HG03571 (cell line): ENCODE results near the gene KCNK2.

Experiments used
- ATAC-seq: cut with Tn5 transposase; IDR thresholded peaks from one replicate; pipeline ENCODE4 v1.9.1; 2021; ENCODE audit not compliant: unreplicated experiment

Gene KCNK2

GRCh38 chr1:215082532-215083382 lies at the start of gene KCNK2:
TSS of gene KCNK2 (plus strand) at chr1:215082737. CDS start at chr1:215083386, 649 bp downstream.
- no peak for ATAC-seq

GRCh38 chr1:215032911-215033526 lies 49.5 kb upstream of the KCNK2 start:
- ATAC-seq: no peak

- no peak for ATAC-seq
Measured at GRCh38 chr1:215040190-215040589, 42.3 kb upstream of the KCNK2 start.

- no peak for ATAC-seq
Measured at GRCh38 chr1:215043401-215043800, 39.1 kb upstream of the KCNK2 start.

- ATAC-seq: no peak
Measured at GRCh38 chr1:215044151-215044550, 38.4 kb upstream of the KCNK2 start.

DNA sequence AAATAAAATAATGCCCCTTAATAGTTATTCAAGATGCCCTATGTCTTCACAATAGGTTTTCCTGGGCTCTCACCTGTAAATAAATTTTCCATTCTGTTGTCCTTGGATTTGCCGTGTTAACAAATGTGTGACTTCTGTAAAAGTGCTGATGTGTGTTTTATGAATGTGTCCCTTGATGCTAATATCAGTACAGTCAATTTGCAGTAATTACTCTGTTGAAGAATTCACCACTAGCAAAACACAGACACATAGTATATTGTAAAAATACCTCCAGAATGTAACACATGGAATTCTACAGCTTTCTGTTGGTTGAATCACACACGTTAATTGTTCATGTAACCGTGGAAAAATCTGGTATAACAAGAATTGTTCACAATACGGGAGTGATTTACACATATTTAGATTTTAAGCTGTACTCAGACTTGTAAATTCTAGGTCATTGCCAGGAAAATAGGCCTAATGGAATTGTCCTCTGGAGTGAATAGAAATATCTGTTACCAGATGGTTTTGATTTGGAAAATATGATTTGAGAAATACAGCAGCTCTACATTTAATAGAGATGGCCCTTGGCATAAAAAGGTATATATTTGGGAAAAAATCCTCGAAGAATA lies 36.7 kb upstream of the KCNK2 start:
- no peak for ATAC-seq

DNA sequence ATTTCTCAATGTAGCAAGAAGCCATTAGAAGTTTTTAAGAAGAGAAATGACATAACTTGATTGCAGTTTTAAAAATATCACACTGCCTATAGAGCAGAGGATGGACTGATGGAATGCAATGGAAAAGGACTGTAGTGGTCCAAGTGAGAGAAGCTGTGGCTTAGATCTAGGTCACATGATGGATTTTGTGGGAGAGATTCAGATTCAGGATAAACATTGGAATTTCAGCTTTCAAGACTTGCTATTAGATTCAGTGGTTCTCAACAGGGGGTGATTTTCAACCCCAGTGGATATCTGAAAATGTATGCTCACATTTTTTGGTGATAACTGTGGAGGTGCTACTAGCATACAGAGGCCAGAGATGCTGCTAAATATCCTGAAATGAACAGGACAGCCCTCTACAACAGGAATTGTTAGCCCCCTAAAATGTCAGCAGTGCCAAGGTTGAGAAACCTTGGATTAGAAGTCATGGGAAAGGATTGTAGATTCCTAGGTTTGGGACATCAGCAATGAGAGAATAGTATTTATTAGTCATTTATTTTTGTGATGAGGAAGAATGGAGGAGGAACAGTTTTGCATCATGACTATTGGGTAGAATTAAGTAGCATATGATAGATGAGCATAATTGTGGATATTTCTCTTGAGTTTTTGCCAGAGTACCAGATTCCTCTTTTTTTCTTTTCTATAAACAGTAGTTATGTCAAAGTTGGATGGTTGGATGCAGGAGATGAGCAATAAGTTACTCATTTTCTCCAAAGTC lies 30.1 kb upstream of the KCNK2 start:
- no peak for ATAC-seq

- no peak for ATAC-seq
Measured at GRCh38 chr1:215054266-215054665, 28.3 kb upstream of the KCNK2 start.

DNA sequence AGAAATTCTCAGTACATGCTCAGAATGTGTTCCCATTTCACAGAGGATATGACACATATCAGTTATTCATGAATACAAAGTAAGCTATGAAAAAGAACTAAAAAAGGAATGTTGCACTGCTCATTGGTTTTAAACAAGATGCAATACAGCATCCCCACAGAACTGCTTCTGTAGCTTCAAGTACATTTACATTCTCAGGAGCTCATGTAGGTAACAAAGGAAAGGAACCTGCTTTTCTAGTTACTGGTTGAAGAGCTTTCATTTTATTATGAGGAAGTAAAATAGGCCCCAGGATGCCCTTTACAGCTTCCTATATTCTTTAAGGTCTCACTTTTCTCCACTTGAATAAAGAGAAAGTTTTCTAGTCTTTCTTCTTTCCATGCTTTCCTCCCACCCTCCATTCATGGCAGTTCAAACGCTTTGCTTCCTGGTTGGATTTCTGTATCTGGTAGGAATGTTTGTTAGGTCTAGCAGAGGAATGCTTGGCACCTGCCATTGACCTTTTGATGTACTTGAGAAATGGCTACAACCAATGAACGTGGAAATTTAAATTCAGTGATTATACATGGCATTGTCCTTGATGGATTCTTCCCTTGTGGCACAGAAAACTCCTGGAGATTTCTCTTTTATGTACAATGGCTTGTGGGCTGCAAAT lies 27.1 kb upstream of the KCNK2 start:
- ATAC-seq: no peak

GRCh38 chr1:215056584-215056983 lies 26.0 kb upstream of the KCNK2 start:
- no peak for ATAC-seq

DNA sequence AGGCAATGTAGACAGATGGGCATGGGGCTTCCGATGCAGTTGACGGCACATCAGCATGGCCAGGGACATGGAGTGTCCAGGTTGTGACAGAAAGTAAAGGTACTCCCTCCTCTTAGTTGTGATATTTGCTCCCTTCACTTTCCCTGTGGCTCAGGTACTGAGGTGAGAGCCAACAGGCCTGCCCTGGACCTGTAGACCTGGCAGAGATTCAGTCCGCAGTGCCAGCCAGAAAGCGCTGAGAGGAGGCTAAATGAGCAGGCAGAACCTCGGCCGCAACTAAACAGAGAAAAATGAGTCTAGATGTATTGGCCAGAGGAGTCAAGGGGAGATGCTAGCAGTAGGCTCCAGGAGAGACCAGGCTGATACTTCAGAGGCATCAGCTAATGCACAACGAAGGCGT lies 22.6 kb upstream of the KCNK2 start:
- no peak for ATAC-seq

GRCh38 chr1:215064327-215064726 lies 18.2 kb upstream of the KCNK2 start:
- no peak for ATAC-seq

DNA sequence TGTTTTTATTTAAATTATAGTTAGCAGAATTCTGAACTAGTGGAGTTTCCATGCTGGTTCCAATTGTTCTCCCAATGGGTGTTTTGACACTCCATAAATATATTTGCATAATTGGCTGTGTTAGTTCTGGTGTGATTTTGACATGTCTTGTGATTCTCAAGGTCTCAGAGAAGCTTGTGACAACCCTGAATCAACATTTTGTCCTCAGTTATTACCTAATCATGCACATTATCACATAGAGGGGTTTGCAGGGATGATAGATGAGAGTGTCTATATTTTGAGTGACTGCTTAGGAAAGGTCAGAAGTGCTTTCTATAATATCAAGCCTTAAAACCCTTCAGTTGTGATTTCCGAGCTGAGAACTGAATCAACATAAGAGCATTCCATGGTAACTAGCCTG lies 11.5 kb upstream of the KCNK2 start:
- no peak for ATAC-seq

GRCh38 chr1:215076322-215076721 lies 6.2 kb upstream of the KCNK2 start:
- no peak for ATAC-seq

GRCh38 chr1:215079456-215079855 lies 3.1 kb upstream of the KCNK2 start:
- ATAC-seq: no peak

- no peak for ATAC-seq
Measured at GRCh38 chr1:215081661-215082531, 641 bp upstream of the KCNK2 start.

DNA sequence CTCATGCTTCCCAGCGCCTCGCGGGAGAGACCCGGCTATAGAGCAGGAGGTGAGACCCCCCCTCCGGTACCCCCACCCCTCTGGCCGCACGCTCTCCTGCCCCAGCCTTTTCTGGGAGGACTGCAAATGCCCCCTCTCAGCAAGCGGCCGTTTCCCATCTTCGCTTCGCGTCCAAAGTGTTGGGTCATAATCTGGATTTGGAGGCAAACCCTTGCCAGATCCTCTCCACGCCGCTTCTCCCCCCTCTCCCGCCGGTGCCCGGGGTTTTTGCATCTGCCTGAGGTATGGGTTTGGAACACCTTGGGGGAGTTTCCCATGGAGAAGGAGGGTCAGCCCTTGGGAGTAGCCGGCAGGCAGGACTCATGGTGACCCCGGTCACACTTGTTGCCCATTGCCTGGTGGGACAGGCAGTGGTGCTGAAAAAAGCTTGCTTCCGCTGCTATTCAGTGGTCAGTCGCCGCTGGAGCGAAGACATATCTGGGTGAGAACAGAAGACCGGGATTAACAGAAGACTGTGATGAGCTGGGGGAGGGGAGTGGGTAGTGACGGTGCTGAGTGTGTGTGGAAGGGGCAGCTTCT lies 935 bp downstream of the KCNK2 start:
- no peak for ATAC-seq

DNA sequence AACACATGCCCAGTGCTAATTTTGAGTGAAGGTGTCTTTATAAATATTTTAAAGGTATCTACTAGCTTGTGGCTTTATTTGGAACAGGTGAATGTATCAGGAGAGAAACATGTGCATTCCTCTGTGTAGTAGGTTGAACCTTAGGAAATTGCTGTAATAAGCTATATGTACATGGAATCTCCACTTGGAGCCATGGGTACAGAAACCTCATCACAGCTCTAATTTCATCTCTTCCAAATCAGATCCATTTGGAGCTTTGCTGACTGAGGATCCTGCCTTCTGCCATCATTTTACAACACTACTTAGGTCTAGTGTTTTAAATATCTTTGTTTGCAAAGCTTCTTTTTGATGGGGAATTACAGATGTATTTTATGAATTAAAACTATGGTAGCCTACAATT lies 2.1 kb downstream of the KCNK2 start:
- no peak for ATAC-seq

- no peak for ATAC-seq
Measured at GRCh38 chr1:215087603-215088002, 5.1 kb downstream of the KCNK2 start.

DNA sequence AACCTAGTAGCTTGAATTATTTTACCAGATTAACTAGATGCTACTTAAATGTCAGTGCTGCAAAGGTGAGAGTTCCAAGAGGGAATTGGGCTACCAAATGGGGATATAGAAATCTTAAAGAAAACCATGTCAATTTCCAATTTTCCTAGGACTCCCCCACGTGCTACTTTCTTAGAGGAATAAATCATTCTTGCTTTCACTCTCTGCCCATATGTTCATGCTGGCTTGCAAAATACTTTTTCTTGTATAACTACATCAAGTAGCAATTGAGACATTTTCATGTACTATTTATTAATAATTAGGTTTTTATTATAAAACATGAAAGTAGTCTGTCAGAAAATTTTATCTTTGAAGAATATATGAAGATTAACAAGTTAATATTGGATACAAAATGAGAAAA lies 11.8 kb downstream of the KCNK2 start:
- no peak for ATAC-seq
